Measurements from ENCODE around the gene RPLP1.
"Not testable (repeated sequence)": the region's sequence is repeated elsewhere in the genome, so short reads cannot be mapped to it uniquely, and the experiment has no call there.

DNA sequence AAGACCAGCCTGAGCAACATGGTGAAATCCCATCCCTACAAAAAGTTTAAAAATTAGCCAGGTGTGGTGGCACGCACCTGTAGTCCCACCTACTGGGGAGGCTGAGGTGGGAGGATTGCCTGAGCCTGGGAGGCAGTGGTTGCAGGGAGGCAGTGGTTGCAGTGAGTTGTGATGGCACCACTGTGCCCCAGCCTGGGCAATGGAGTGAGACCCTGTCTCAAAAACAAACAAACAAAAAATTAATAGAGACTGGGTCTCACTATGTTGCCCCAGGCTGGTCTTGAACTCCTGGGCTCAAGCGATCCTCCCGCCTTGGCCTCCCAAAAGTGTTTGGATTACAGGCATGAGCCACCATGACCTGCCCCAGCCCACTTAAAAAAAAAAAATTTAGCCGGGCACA is 2.4 kb upstream of the RPLP1 start:
- not testable (repeated sequence) for TF ChIP-seq EP300 (IDR thresholded peaks at IDR 0.05; ENCODE audit: borderline replicate concordance in 1 of 2, low read depth in 1 of 2, low read length in 1 of 2); POLR2AphosphoS5 (IDR thresholded peaks at IDR 0.05; ENCODE audit: low read depth, low read length); RFX5 (IDR thresholded peaks at IDR 0.05; ENCODE audit: low read length); SMC3 (IDR thresholded peaks at IDR 0.05; ENCODE audit: low read depth, low read length); USF1 (IDR thresholded peaks at IDR 0.05; ENCODE audit: borderline replicate concordance, low read depth); REST (IDR thresholded peaks at IDR 0.05; ENCODE audit: low read depth, low read length); EZH2phosphoT487 (IDR thresholded peaks at IDR 0.05; ENCODE audit: borderline replicate concordance, low read depth); TAF1 (IDR thresholded peaks at IDR 0.05; ENCODE audit: borderline replicate concordance, low read depth, low read length); USF2 (IDR thresholded peaks at IDR 0.05; ENCODE audit: borderline replicate concordance, low read depth, low read length)
- TF ChIP-seq, protein P1, sequence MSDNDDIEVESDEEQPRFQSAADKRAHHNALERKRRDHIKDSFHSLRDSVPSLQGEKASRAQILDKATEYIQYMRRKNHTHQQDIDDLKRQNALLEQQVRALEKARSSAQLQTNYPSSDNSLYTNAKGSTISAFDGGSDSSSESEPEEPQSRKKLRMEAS (IDR thresholded peaks at IDR 0.05; ENCODE audit: low read depth), result not testable (repeated sequence)
- TF ChIP-seq, protein P2, sequence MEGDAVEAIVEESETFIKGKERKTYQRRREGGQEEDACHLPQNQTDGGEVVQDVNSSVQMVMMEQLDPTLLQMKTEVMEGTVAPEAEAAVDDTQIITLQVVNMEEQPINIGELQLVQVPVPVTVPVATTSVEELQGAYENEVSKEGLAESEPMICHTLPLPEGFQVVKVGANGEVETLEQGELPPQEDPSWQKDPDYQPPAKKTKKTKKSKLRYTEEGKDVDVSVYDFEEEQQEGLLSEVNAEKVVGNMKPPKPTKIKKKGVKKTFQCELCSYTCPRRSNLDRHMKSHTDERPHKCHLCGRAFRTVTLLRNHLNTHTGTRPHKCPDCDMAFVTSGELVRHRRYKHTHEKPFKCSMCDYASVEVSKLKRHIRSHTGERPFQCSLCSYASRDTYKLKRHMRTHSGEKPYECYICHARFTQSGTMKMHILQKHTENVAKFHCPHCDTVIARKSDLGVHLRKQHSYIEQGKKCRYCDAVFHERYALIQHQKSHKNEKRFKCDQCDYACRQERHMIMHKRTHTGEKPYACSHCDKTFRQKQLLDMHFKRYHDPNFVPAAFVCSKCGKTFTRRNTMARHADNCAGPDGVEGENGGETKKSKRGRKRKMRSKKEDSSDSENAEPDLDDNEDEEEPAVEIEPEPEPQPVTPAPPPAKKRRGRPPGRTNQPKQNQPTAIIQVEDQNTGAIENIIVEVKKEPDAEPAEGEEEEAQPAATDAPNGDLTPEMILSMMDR (IDR thresholded peaks at IDR 0.05), result not testable (repeated sequence)
- TF ChIP-seq, protein P3, sequence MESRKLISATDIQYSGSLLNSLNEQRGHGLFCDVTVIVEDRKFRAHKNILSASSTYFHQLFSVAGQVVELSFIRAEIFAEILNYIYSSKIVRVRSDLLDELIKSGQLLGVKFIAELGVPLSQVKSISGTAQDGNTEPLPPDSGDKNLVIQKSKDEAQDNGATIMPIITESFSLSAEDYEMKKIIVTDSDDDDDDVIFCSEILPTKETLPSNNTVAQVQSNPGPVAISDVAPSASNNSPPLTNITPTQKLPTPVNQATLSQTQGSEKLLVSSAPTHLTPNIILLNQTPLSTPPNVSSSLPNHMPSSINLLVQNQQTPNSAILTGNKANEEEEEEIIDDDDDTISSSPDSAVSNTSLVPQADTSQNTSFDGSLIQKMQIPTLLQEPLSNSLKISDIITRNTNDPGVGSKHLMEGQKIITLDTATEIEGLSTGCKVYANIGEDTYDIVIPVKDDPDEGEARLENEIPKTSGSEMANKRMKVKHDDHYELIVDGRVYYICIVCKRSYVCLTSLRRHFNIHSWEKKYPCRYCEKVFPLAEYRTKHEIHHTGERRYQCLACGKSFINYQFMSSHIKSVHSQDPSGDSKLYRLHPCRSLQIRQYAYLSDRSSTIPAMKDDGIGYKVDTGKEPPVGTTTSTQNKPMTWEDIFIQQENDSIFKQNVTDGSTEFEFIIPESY (IDR thresholded peaks at IDR 0.05; ENCODE audit: borderline replicate concordance, low read depth), result not testable (repeated sequence)
